Inflammatory macrophage (primary cell): ENCODE results near the gene SEPTIN6.
"Not testable (repeated sequence)": the region's sequence is repeated elsewhere in the genome, so short reads cannot be mapped to it uniquely, and the experiment has no call there.

Experiments used
- DNase-seq, 2 donors: peaks; one replicate each; pipeline ENCODE4 v3.0.0-alpha.2; 2020 to 2022

The SEPTIN6 gene

GRCh38 chrX:119690921-119691716 lies 1.8 kb downstream of the SEPTIN6 start:
- DNase-seq, result peak; percentile 24 to 47

- DNase-seq, result no peak
Observed at GRCh38 chrX:119688911-119689321, 4.1 kb downstream of the SEPTIN6 start.

- DNase-seq, result no peak
Observed at GRCh38 chrX:119687661-119688413, 5.1 kb downstream of the SEPTIN6 start.

GRCh38 chrX:119686087-119686691 lies 6.8 kb downstream of the SEPTIN6 start:
- DNase-seq, result peak in 1 of 2 donors; percentile 11

- peak; percentile 77 to 83 for DNase-seq
Observed at GRCh38 chrX:119685225-119686066, 7.5 kb downstream of the SEPTIN6 start.

- no peak for DNase-seq
Observed at GRCh38 chrX:119684916-119685224, 8.1 kb downstream of the SEPTIN6 start.

- not testable (repeated sequence) for DNase-seq
Observed at GRCh38 chrX:119684312-119684711, 8.7 kb downstream of the SEPTIN6 start.

- DNase-seq, result no peak
Observed at GRCh38 chrX:119682019-119682989, 10.7 kb downstream of the SEPTIN6 start.

- DNase-seq, result no peak
Observed at GRCh38 chrX:119677654-119677981, 15.3 kb downstream of the SEPTIN6 start.

- no peak for DNase-seq
Observed at GRCh38 chrX:119676949-119677653, 15.9 kb downstream of the SEPTIN6 start.

GRCh38 chrX:119673336-119673735 lies 19.6 kb downstream of the SEPTIN6 start:
- no peak for DNase-seq

- DNase-seq, result no peak
Observed at GRCh38 chrX:119672426-119672825, 20.5 kb downstream of the SEPTIN6 start.

- DNase-seq, result no peak
Observed at GRCh38 chrX:119669424-119670037, 23.4 kb downstream of the SEPTIN6 start.

- no peak for DNase-seq
Observed at GRCh38 chrX:119667111-119667878, 25.7 kb downstream of the SEPTIN6 start.

GRCh38 chrX:119664877-119665276 lies 28.1 kb downstream of the SEPTIN6 start:
- DNase-seq, result not testable (repeated sequence)

GRCh38 chrX:119661486-119661885 lies 31.5 kb downstream of the SEPTIN6 start:
- DNase-seq, result no peak

- DNase-seq, result no peak
Observed at GRCh38 chrX:119659522-119659921, 33.4 kb downstream of the SEPTIN6 start.

- peak; percentile 46 to 72 for DNase-seq
Observed at GRCh38 chrX:119655125-119655524, 37.8 kb downstream of the SEPTIN6 start.

- DNase-seq, result peak; percentile 9 to 66
Observed at GRCh38 chrX:119654112-119654531, 38.8 kb downstream of the SEPTIN6 start.

- no peak for DNase-seq
Observed at GRCh38 chrX:119648421-119648775, 44.6 kb downstream of the SEPTIN6 start.
